ENCODE data around the gene FRMD3.

DNA sequence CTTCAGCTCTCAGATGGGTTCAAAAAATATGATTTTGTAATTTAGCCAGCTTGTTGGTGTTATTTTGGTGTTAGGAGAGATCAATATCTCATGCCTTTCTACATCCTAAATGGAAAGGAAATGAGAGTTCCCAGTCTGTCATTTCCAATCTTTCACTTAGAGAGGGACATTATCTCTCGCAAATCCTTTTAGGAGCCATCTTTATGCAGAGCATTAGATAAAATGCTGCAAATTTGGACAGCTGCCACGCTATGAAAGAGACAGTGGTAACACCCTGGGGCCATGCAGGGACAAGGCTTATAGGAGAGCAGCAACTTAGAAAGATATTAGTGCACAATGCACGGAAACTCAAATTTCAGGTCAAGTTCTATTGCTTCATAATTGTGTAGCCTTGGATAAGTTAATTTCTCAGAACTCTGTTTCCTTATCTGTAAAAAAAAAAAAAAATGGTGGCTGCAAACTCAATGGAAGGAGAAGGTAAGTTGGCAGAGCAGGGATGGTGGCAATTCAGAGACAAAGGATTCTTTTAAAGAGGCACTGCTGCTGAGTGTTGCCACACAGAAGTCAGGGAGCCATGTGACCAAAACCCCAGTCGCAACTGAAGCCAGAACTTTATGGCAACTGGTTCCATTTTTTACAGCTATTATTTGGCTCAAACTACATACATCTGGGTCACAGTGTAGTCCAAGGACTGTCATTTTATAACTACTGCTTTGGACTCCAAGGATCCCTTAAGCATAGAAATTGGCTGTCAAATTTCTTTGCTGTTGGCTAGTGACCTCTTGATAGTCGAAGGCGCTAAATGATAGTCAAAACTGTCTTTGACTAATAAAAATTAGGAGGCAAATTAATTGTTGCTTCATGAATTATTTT, 210.2 kb downstream of the FRMD3 start:
- TF ChIP-seq FOXM1 (IDR thresholded peaks at IDR 0.05; ENCODE audit: borderline replicate concordance, low read depth) (no peak), EP300 (IDR thresholded peaks at IDR 0.05; ENCODE audit: borderline replicate concordance) (no peak), TCF12 (IDR thresholded peaks at IDR 0.05; ENCODE audit: low read depth) (no peak), YY1 (IDR thresholded peaks at IDR 0.05; ENCODE audit: low read depth) (no peak), CREB1 (IDR thresholded peaks at IDR 0.05; ENCODE audit: low read depth) (no peak), NFIC (IDR thresholded peaks at IDR 0.05) (no peak), CEBPB (IDR thresholded peaks at IDR 0.05) (no peak)
